ENCODE data around the gene TRNP1.

- TF ChIP-seq CTCF (IDR thresholded peaks at IDR 0.05) = no peak
- TF ChIP-seq EZH2 (IDR thresholded peaks at IDR 0.05) = no peak
Observed at GRCh38 chr1:27033043-27033746, 39.7 kb downstream of the TRNP1 start.

All from neural progenitor cell (in vitro differentiated cells).